T-helper 2 cell (primary cell): ENCODE results near the gene DRGX.

Source experiments
- DNase-seq, 5 experiments: peaks; one replicate each; pipeline versions ENCODE4 v3.0.0 to v3.0.0-alpha.2; 2012 to 2022

DRGX gene

DNA sequence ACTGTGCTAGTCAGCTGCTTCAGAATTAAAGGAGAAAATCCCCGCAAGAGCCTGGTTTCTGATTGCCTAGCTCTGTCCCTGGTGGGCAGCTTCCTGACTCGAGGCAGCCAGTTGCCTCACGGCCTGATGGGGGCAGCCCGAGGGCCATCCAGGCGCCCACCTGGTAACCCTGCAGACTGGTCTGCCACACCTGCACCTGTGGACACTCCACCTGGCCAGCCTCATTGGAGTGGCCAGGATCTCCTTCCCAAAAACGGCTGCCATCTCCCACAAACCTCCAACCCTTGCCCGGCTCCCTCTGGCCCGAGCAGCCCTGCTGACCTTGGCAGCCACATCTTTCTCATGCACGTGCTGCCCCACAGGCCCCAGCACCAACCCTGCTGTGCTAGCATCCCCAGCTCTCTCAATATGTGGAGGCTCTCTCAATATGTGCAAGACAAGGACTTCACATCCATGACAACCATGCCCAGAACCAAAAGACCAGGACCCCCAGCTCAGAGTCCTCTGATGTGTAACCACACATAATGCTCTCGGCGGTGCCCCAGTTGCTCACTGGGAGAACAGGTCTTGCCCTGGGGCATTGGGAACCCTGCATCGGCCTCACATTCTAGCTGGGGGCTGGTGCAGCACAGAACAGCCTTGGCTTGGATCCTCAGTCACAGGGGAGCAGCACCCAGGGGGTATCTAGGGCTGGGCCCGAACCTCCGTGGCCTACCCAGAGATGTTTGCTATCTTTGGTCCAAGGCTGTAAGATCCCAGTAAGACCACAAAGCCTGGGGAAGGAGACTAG is 14.6 kb downstream of the DRGX start:
- no peak for DNase-seq

DNA sequence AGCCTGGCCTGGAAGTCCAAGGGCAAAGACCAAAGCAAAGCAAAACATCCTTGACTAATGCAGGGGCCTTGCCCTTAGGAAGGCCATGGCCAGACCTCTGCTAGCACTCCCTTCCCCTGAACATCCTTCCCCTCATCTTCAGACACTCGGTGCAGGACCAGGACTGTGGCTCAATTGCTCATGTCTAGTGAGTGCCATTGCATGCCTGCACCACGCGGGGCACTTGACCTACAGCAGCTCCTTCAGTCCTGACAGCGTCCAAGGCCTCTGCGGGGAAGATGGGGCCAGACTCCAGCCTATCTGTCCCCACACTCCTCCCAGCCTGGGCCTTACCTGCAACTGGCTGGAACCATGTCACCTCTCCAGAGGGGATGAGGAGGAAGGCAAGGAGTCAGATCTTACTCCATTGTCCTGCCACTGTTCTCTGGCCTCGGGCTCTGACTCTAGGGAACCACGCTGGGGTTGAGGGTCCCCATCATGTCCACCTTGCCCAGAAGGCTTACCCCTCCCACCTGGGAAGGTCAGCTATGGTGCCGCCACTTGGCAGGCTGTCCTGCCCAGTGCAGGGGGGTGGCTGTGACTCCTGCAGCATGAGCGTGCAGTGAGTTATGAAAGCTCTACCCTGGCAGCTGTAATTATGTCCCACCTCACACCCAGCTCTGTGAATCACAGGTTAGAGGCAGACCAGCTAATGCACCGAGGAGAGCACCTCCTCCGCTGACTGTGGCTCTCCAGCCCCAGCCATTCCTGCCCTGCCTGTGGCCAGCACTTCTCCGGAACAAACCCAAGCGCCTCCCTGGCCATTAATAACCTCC is 16.1 kb downstream of the DRGX start:
- no peak for DNase-seq

DNA sequence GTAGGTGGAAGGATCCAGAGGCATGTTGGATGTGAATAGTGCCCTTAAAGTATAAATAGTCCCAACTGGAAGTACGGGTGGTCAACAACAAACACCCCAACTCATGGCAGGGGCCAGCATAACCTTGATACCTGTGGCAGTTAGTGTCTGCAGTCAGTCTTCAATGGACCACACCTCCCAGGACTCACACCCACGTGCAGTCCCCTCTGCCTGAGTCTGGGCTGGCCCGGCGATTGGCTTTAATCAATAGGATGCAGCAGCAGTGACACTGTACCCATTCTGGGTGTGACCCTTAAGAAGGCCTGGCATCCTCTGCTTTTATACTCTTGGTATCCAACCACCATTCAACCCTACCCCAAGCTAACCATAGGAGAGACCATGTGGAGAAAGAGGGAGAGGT is 18.6 kb downstream of the DRGX start:
- no peak for DNase-seq

DNA sequence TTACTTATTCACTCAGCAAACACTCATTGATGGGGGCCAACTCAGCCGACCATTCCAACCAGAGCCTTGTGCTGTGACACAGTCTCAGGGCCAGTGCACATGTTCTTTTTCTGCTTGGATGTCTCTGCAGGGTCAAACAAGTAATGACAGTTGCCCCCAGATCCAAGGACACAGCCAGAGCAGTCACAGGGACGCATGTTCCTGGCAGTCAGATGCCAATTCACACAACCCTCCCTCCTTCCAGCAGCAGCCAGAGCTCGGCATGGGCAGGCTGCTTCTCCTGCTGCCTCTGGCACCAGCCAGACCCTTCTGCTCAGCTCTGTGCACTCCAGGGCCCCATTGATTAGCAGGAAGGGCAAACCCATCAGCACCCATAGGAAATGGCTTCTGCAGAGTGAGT is 20.3 kb downstream of the DRGX start:
- no peak for DNase-seq

DNA sequence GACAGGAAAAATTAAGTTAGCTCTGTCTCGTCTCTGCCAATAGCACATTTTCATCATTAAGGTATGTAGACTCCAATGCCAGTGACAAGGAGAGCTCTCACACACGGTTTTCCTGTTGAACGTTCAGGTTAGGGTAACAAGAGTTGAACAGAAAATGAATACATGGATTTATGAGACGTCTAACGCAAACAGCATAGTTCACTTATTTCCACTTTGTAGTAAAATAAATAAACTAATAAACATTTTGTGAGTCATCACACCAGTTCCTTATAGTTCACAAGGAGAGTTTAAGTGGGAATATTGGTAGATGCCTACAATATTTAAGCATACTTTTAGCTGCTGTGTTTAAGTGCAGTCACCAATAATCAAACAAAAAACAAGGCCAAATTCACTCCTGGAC is 21.1 kb downstream of the DRGX start:
- no peak for DNase-seq

DNA sequence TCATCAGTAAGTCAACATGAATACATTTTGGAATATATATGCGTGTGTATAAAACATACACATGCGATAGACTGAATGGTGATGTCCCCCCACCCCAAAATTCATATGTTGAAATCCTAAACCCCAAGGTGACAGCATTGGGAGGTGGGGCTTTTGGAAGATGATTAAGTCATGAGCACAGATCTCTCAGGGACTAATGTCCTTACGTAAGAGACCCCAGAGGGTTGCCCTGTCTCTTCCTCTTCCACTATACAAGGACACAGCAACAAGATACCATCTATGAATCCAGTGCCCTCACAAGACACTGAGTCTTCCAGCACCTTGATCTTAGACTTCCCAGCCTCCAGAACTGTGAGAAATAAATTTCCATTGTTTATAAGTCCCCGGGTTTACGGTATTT is 22.5 kb downstream of the DRGX start:
- DNase-seq = no peak

DNA sequence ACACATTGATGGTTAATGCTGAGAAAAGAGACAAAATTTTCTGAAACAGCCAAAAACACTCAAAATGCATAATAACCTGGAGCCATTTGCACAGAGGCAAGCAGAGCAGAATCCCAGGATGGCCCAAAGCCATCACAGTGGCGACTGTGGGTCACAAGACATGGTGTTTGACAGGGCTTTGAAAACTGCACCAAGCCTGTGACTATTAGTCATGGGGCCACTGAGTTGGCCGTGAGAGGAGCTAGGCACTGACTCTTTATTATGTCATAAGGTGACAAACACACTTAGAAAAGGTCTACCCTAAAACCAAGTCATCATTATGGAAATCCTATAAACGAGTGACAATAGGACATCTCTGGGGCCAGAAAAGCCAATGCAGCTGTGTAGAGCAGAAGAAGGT is 23.9 kb downstream of the DRGX start:
- DNase-seq = no peak

DNA sequence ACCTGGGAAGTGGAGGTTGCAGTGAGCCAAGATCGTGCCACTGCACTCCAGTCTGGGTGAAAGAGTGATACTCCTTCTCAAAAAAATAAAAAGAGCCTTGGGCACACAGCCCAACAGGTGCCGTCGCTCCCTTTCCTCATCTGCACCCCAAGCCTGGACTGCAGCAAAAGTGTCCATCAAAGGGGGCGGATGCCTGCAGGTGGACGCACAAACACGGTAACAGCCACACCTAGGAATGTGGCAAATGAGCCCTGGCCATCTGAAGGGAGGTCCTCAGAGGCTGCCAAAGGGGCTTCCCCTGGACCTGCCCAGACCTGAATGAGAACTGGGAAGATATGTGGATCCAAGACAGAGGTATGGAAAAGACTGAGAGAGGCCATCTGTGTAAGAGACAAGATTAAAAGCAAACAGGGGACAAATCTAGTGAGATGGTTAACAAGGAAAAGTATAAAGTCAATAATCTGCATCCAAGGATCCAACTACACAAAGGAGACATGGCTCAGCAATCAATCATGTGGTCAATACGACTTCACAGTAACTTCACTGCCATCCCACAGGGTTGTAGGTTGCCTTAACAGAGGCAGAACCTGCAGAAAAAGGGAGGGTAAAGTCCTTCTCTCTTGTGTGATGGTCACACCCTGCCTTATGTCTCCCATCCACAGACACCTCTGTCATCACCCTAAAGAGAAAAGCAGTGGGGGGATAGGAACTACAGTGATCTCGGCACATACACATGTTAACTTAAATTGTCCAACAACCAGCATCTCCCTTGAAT is 25.4 kb downstream of the DRGX start:
- no peak for DNase-seq

DNA sequence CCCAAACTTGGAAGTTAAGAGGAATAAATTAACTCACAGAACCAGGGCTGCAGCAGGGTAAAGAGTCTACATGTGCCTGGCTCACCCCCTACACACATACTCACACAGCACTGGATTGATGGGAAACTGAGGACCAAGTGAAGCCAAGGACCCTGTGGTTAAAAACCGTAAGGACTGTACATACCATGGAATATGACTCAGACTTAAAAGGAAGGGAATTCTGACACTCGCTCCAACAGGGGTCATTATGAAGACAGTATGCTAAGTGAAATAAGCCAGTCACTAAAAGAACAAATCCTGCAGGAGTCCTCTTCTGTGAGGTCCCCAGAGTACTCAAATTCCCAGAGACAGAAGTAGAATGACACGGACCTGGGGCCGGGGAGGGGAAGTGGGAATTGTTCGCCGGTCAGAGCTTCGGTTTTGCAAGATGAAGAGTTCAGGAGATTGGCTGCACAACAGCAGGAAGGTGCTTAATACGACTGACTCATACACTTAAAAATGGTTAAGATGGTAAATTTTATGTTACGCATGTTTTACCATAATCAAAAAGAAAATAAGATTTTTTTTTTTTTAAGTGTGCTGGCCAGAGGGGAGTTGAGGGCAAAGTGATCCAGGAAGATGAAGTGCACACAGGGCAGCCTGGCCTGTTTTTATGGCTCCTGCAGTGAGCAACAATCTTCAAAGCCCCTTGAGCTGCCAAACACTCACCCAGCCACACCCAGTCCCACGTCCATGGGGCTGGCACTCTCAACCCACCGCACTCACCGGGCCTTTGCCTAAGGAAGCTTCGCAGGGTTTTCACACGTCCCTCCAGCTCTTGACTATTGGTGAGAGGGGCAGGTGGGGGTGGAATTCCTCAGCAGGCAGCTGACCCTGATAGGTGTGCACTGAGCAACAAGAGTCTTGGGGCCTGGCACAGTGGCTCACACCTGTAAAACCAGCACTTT is 26.4 kb downstream of the DRGX start:
- no peak for DNase-seq

DNA sequence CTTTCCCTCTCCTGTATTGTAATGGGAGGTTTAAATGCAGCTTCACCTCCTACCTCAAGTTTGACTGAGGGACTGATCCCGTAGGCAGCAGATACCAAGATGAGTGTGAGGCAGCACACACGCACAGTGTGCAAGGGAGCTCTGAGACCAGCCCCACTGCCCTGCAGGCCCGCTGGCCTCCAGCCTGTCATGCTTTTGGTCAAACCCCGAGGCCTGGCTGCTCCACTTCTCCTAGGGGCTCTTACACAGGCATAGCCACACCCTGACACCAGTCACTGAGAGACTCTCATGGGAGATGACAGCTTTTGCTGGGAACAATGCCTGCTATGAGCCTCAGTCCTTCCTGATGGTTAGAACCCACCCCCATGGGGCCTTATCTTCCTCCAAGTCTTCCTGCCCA is 27.6 kb downstream of the DRGX start:
- no peak for DNase-seq

DNA sequence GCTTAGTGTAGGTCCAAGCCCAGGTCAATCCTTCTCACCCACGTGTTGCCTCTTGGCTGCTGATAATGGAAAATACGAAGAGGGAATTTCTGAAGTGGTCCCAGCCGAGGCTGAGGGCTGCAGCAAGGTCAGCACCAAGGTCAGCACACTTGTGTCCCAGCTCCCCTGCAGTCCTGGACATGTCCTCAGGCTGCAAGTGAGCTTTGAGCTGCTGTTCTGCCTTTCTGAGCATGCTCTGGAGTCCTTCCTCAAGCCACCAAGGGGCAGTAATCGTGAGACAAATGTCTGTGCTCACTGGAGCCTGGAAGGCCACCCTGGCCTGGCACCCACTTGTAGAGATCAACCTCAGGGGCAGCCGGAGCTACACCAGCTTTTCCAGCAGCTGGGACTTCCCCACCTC is 28.3 kb downstream of the DRGX start:
- no peak for DNase-seq

DNA sequence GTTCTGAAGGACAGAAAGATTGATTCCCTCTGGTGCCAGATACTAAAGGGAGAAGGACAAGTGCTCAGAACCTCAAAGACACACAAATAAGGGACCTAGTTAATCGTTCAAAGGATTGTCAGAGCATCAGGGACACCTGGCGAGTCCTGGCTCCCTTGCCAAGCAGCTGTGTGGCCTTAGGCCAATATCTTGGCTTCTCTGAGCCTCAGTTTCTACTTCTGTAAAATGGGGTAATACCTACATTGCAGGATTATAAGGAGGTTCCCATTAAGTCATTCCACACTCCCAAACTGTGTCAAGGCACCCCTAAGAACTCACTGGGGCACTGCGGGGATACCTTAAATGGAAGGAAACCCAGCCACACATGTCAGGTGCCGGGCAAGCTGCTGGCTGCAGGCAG is 29.4 kb downstream of the DRGX start:
- no peak for DNase-seq

DNA sequence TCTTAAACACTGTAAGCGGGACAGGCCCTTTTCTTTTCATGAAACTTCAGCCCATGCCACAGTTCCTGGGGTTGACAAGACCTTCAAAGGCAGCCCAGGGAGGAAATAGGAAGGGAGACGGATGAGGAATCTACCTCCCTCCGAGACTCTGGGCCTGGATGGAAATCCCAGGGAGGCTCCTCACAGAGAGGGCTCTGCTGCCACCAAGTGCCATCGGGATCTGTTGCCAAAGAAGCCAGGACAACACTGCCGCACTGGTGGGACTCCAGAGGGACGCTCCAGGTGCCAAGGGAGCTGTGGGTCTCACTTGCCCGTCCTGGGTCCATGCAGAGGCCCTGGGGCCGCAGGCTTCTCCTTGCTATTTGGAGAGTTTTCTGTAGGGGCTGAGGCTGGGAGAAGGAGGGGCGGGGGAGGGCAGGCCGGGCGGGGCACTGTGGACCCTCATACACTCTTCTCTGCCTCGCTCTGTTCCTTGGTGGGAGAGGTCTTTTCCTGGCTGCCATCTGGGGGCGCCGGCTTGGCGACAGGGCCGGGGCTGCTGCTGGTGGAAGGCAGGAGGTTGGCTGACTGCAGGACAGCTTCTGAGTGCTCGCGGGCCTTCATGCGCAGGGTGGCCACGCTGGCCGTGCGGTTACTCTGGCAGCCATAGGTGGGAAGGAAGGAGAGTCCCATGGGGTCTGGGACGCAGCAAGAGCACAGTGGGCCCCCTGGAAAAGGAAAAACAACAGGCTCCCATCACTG is 30.0 kb downstream of the DRGX start:
- no peak for DNase-seq

DNA sequence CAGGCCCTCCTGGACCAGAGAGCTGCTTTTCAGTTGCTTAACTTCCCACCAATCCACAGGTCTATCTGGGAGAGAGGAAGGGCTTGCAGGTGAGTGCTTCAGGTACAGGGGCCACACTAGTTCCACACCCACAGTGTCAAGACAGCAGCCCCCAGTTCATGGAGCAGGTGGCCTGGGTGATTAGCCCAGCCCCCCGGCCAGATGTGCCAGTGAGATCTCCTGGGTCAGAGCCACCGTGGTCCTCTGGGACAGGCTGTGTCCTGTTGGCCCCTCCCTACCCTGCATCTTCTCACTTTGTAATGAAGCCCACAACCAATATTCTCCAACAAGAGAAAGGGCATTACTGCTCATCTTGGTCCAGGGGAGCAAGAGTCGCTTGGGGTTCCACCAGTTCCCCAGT is 30.6 kb downstream of the DRGX start:
- DNase-seq = no peak

DNA sequence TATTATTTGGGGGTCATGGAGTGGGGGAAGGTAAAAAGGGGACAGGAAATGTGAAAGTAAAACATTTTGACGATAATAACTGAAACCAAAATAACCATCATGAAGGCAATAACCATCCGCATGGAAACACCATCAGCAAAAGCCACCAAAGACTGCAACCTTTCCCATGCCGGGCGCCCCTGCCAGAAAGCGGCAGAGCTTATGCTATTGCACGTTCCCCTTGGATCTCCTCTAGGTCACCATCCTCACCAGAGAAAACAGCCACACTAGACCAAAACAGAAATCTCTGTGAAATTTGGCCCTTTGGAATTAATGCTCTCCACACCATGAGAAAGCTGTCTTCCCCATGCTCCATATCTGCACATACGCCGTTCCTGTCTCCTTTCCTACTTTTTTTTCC is 31.1 kb downstream of the DRGX start:
- DNase-seq = no peak

DNA sequence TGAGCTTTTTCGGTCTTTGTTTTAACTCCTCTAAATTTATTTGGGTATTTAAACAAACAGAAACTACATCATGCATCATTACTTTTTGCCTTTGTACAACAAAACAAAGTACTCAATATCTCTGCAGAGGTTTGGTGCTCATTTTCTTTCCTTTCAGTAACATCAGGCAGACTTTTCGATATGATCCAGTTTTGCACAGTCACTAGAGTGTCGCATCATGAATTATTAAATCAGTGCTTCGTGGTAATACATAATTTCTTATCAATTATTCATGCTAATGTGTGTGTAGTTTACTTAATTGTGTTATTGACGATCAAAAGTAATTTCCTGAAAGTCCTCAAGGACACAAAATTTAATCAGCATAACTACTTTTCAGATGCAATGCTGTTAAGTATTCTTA is 31.8 kb downstream of the DRGX start:
- DNase-seq = no peak

DNA sequence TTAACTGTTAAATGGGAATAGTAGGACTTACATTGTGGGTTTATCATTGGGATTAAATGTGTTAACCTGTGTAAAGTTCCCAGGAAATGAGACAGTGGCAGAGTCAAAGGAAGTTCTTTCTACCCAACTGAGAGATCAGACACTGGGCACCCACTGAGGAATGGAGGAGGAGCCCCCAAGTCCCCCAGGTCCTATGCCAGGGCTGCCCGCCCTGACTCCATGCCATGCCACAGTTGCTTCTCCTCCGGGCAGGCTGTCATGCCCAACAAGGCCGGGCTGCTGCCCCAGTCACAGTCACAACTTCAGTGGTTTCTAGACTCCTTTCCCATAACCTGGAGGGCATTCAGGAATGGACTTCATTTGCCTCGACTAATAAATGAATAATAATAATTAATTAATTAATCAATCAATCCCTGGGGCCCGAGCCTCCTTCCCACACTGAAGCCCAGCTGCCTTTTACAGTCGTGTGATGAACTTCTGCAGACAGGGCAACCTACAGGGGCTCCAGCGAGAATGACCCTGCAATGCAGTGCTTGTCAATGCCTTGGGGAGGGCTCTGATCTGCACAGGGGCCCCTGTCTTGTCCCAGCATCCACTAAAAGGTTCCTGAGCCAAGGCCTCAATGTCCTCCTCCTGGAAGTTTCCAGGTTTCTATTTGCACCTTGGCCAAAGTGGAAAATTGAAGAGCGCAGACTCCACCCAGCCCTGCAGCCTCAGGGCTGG is 32.4 kb downstream of the DRGX start:
- no peak for DNase-seq

DNA sequence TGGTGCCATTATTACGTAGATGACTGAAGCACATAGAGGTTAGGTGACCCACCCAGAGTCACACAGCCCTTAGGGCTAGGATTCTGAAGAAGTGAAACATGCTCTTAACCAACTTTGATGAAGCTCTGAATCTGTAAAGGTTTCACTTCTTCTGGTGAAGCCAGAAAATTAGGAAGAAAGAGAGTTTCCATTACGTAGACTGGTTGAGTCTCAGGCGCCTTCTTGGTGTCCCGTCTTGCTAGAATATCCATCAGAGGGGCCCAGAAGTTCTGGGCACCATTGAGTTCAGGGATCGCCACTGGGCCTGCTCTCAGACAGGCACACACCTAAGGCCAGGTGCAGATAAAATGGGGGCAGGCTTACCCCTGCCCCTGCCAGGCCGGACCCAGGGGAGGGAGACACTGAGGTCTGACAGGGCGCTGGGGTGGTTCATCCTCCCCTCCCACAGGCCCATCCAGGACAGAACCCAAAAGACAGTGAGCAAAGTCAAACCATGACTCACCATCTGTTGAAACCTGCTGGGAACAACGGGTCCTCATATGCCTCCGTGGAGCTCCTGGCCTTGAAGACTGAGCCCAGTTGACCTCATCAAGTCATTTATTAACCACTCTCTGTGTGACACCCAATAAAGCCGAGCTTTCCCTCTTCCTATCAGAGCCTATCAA is 33.2 kb downstream of the DRGX start:
- DNase-seq = no peak

DNA sequence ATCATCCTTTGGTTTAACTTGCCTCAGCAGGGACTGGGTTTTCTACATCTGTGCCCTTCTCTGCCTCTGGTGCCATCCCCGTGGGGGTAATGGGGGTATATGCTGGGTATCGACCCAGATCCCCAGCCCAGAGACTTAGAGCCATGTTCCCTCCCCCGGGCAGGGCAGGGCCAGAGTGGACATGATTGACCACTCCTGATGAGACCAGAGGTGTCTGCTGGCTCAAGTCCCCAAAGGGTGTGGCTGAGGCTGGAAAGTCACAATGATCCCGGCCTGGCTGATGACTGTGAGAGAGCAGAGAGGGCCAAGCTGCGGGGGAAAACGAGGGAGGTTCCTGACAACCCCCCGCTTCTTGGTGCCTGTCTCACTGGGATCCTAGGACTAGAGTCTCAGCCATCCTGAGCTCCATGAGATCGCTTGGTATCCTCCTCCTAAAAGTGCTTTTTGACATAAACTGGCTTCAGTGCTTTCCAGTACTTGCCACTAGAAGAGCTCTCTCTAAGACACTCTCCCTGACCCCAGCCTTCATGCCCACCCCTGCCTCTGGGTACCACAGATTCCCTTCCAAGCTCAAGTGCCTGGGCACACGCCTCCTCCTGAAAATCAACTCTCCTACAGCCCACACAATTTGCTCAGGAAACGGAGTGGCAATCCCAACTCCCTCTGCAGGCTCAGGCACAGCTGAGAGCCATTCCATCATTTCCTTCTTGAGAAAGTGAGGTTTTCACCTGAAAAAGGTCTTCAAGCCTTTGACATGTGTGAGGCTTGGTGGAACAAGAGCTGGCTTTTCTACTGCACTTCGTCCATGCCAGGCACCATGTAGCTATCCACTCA is 33.9 kb downstream of the DRGX start:
- no peak for DNase-seq

DNA sequence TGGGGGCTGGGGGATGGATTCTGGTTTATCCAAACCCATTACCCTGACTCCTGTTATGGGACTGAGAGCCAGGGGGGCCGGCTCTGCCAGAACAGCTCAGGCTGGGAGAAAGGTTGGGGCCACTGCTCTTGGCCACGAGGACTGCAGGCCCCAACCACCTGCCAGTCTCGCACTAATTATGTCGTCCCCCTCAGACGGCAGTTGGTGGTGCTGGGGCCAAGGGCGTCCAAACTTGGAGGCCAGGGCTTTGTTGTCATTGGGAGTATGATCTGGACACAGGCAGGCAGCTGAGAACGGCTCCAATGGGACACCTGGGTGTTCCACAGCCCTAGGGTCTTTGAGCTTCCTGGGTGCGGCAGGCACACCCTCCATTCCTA is 34.7 kb downstream of the DRGX start:
- DNase-seq = no peak
